GM23338 (cell line): ENCODE data around the gene NFKBIZ. TPM values are rescaled to one million over a fixed set of nuclear protein-coding genes. Genes with fewer than 3 reads are reported as not detected.

Experiments
- ATAC-seq: fragments of 200-7000 bp; cut with Tn5 transposase; 3 replicates; pipeline ENCODE4 v1.9.1; 2020
- DNase-seq: peaks from one replicate; pipeline ENCODE4 v3.0.0-alpha.2; 2015; ENCODE audit warnings: low spot score
- H2AFZ ChIP-seq: fragments of 200-600 bp; sonication (generic); 2 replicates; pipeline ENCODE4 v1.8.0; 2016; ENCODE audit warnings: antibody characterized with exemption, mild to moderate bottlenecking, moderate library complexity
- H3F3A ChIP-seq: fragments of 200-600 bp; sonication (generic); replicated peaks from 2 replicates; pipeline ENCODE4 v1.8.0; 2017; ENCODE audit warnings: antibody characterized with exemption, mixed run types, low read depth
- H3K27ac ChIP-seq: fragments of 200-600 bp; sonication (generic); 2 replicates; pipeline ENCODE4 v1.6.1; 2016; ENCODE audit warnings: low read depth
- H3K27me3 ChIP-seq: fragments of 200-600 bp; sonication (generic); 2 replicates; pipeline ENCODE4 v1.8.0; 2016; ENCODE audit warnings: mild to moderate bottlenecking, mixed run types, moderate library complexity; ENCODE audit not compliant: insufficient read depth
- H3K36me3 ChIP-seq: fragments of 200-600 bp; sonication (generic); 2 replicates; pipeline ENCODE4 v1.8.0; 2016; ENCODE audit warnings: mild to moderate bottlenecking; ENCODE audit not compliant: insufficient read depth
- H3K4me1 ChIP-seq: fragments of 200-600 bp; sonication (generic); 2 replicates; pipeline ENCODE4 v1.8.0; 2016; ENCODE audit warnings: mild to moderate bottlenecking, moderate library complexity; ENCODE audit not compliant: insufficient read depth
- H3K4me2 ChIP-seq: fragments of 200-600 bp; sonication (generic); 2 replicates; pipeline ENCODE4 v1.7.1; 2017; ENCODE audit warnings: mixed run types
- H3K4me3 ChIP-seq: fragments of 200-600 bp; sonication (generic); 2 replicates; pipeline ENCODE4 v1.6.1; 2016; ENCODE audit warnings: mixed run types
- H3K79me2 ChIP-seq: fragments of 200-600 bp; sonication (generic); replicated peaks from 2 replicates; pipeline ENCODE4 v1.8.0; 2017; ENCODE audit warnings: mild to moderate bottlenecking; ENCODE audit not compliant: insufficient read depth
- H3K9me2 ChIP-seq: fragments of 200-600 bp; sonication (generic); 2 replicates; pipeline ENCODE4 v1.8.0; 2017; ENCODE audit not compliant: insufficient read depth
- H4K20me1 ChIP-seq: fragments of 200-600 bp; sonication (generic); replicated peaks from 2 replicates; pipeline ENCODE4 v1.8.0; 2017; ENCODE audit warnings: mild to moderate bottlenecking; ENCODE audit not compliant: insufficient read depth
- H3K27ac Mint-ChIP-seq: 2 replicates; pipeline ENCODE4 v1.8.0; 2020; ENCODE audit warnings: inconsistent platforms, mild to moderate bottlenecking, moderate library complexity, mixed read lengths
- H3K27me3 Mint-ChIP-seq: 3 replicates; pipeline ENCODE4 v1.8.0; 2022; ENCODE audit warnings: low read depth, mild to moderate bottlenecking, moderate library complexity, mixed read lengths, inconsistent platforms; ENCODE audit not compliant: insufficient read depth, poor library complexity
- H3K36me3 Mint-ChIP-seq: 3 replicates; pipeline ENCODE4 v1.8.0; 2021; ENCODE audit warnings: low read depth, mild to moderate bottlenecking, inconsistent platforms, moderate library complexity, mixed read lengths
- H3K4me1 Mint-ChIP-seq: 3 replicates; pipeline ENCODE4 v1.8.0; 2020; ENCODE audit warnings: mild to moderate bottlenecking, inconsistent platforms, mixed read lengths
- H3K4me3 Mint-ChIP-seq: 3 replicates; pipeline ENCODE4 v1.8.0; 2021; ENCODE audit warnings: moderate library complexity, mild to moderate bottlenecking, inconsistent platforms, mixed read lengths
- H3K9me3 Mint-ChIP-seq: 3 replicates; pipeline ENCODE4 v1.8.0; 2020; ENCODE audit warnings: moderate library complexity, mild to moderate bottlenecking, inconsistent platforms, mixed read lengths
- ETS1 ChIP-seq: IDR thresholded peaks from 2 replicates; pipeline ENCODE4 v1.6.1; 2016; ENCODE audit warnings: antibody characterized with exemption
- EZH2 ChIP-seq: fragments of 200-600 bp; sonication (generic); IDR thresholded peaks from one replicate; pipeline ENCODE4 v1.8.0; 2017; ENCODE audit warnings: antibody characterized with exemption, mild to moderate bottlenecking, low read depth; ENCODE audit not compliant: unreplicated experiment
- EZH2phosphoT487 ChIP-seq: fragments of 200-600 bp; sonication (generic); IDR thresholded peaks from one replicate; pipeline ENCODE4 v1.8.1; 2018; ENCODE audit warnings: antibody characterized with exemption; ENCODE audit not compliant: unreplicated experiment
- JUNB ChIP-seq: IDR thresholded peaks from one replicate; pipeline ENCODE4 v1.6.1; 2016; ENCODE audit warnings: antibody characterized with exemption; ENCODE audit not compliant: unreplicated experiment
- POLR2AphosphoS5 ChIP-seq: IDR thresholded peaks from 2 replicates; pipeline ENCODE4 v1.6.1; 2016; ENCODE audit warnings: antibody characterized with exemption, low read depth
- REST ChIP-seq: IDR thresholded peaks from one replicate; pipeline ENCODE4 v1.6.1; 2018; ENCODE audit warnings: antibody characterized with exemption; ENCODE audit not compliant: unreplicated experiment
- STAT1 ChIP-seq: IDR thresholded peaks from one replicate; pipeline ENCODE4 v1.6.1; 2016; ENCODE audit warnings: antibody characterized with exemption; ENCODE audit not compliant: unreplicated experiment
- ZNF331 ChIP-seq: fragments of 250-450 bp; sonication (Bioruptor Pico); IDR thresholded peaks from 2 replicates; pipeline ENCODE4 v1.5.0; 2020; ENCODE audit warnings: low read depth, mild to moderate bottlenecking, moderate library complexity
- polyA plus RNA-seq: library from polyadenylated mRNA; unstranded; fragments of >200 nt; fragmentation: Nextera tagmentation; extraction: Ambion mirVana; gene quantifications from 2 replicates; pipeline ENCODE4 v1.2.1, GENCODE V29; 2016
- total RNA-seq: library from RNA; depleted of rRNA; stranded (reverse); fragments of >200 nt; shearing (Covaris generic); gene quantifications from 2 replicates; pipeline ENCODE4 v1.2.3, GENCODE V29; 2014

NFKBIZ gene
- total and polyA plus RNA-seq, 2 experiments from 2014 or later: 14.1 to 18.2 TPM

GRCh38 chr3:101851072-101851770, 1.9 kb downstream of the NFKBIZ start:
- Histone ChIP-seq H2AFZ (no peak overlapping the region), H3K4me1 (peaks cover 21% of the 10 kb centered on the region), H3K79me2 (peaks cover 40% of the 10 kb centered on the region), H3K36me3 (peaks cover 42% of the 10 kb centered on the region), H3K4me2 (peak overlapping the region; percentile 85), H3K4me3 (peak overlapping the region; percentile 84), H3K9me2 (no peaks in the 10 kb centered on the region; the same call in 1 of the 2 replicates), H4K20me1 (peaks cover 20% of the 10 kb centered on the region), H3F3A (0 out of 2 replicates have a peak, but pooled peaks cover 6% of the 10 kb centered on the region), H3K27ac (no peak overlapping the region), H3K27me3 (no peaks in the 10 kb centered on the region)
- Mint-ChIP-seq H3K4me1 (peaks cover 33% of the 10 kb centered on the region), H3K27me3 (peaks cover 4% of the 10 kb centered on the region), H3K27ac (no peak overlapping the region), H3K36me3 (peaks cover 60% of the 10 kb centered on the region), H3K4me3 (peak overlapping the region; percentile 98), H3K9me3 (no peaks in the 10 kb centered on the region; the same call in 2 of the 3 replicates)
- no peak for DNase-seq
- no peak for ATAC-seq
- TF ChIP-seq ETS1: no peak
- no peak for TF ChIP-seq JUNB

GRCh38 chr3:101851850-101852714, 2.8 kb downstream of the NFKBIZ start:
- Histone ChIP-seq H3K36me3 (peaks cover 51% of the 10 kb centered on the region), H3K27ac (0 out of 2 replicates have a peak overlapping the region, but pooled peaks have one; percentile 36), H2AFZ (no peak overlapping the region), H3K9me2 (no peaks in the 10 kb centered on the region), H3K27me3 (no peaks in the 10 kb centered on the region), H3F3A (0 out of 2 replicates have a peak, but pooled peaks cover 6% of the 10 kb centered on the region), H4K20me1 (peaks cover 26% of the 10 kb centered on the region), H3K4me1 (peaks cover 21% of the 10 kb centered on the region), H3K4me2 (peak overlapping the region; percentile 85), H3K79me2 (peaks cover 40% of the 10 kb centered on the region), H3K4me3 (peak overlapping the region; percentile 84)
- Mint-ChIP-seq H3K9me3 (no peaks in the 10 kb centered on the region; the same call in 2 of the 3 replicates), H3K4me1 (peaks cover 27% of the 10 kb centered on the region), H3K4me3 (peak overlapping the region; percentile 98), H3K27me3 (peaks cover 4% of the 10 kb centered on the region), H3K36me3 (peaks cover 68% of the 10 kb centered on the region), H3K27ac (peak overlapping the region; percentile 32; the same call in 1 of the 2 replicates)
- ATAC-seq: no peak
- no peak for DNase-seq
- no peak for TF ChIP-seq ZNF331
- no peak for TF ChIP-seq EZH2
- no peak for TF ChIP-seq EZH2phosphoT487
- TF ChIP-seq STAT1: no peak
- TF ChIP-seq REST: no peak
- TF ChIP-seq POLR2AphosphoS5: no peak
